ENCODE results near the gene SNX27. TPM values are rescaled to one million over a fixed set of nuclear protein-coding genes. Genes with fewer than 3 reads are reported as not detected.

The SNX27 gene
- total and polyA plus RNA-seq, 10 of the 15 experiments (the other 5 are each of a cell fraction or from before 2014, with no cell fraction given): 3.8 to 21.8 (median 12.5) TPM

DNA sequence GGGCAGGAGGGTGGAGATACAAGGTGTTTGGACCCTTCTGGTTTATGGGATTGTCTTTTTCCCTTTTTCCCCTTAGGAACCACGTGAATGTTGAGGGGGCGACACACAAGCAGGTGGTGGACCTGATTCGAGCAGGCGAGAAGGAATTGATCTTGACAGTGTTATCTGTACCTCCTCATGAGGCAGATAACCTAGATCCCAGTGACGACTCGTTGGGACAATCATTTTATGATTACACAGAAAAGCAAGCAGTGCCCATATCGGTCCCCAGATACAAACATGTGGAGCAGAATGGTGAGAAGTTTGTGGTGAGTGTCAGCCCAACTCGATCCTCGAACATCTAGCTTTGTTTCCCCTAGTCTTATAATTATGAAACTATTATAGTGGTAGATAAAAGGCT is 27.0 kb downstream of the SNX27 start:
- in situ Hi-C loops (cut with MboI): no loop called here
- ChIA-PET POLR2A (interaction anchor here (1.1 kb wide), 1 partner anchor 18 kb away, joined by 3 read pairs; no protein-coding TSS in a partner anchor), SMC1A (ENCODE audit: uncharacterized antibody, unreplicated experiment) (interaction anchor here (1.0 to 1.4 kb wide), 2 partner anchors 15 to 96 kb away, joined by 3 read pairs; no protein-coding TSS in a partner anchor), RAD21 (ENCODE audit: unreplicated experiment) (no interaction called here), CTCF (interaction anchor here (1.0 to 1.9 kb wide), 3 partner anchors 13 to 45 kb away, joined by 3 to 4 read pairs (median 3); no protein-coding TSS in a partner anchor)
- DNase-seq (ENCODE audit: low read depth, low spot score): no peak
- peak overlapping the region; percentile 34 for H3K4me3 ChIP-seq
- WGBS (ENCODE audit: insufficient coverage, insufficient replicate concordance, low lambda C conversion rate, missing lambda C conversion rate): 77% methylated on average over 9 of the region's 9 CpGs
- peaks cover 8% of the 10 kb centered on the region for H3K79me2 ChIP-seq (ENCODE audit: control insufficient read depth, insufficient read depth, low read length)
- peak overlapping the region; percentile 60 for H3K27ac ChIP-seq (ENCODE audit: control insufficient read depth, insufficient read depth)
- no peaks in the 10 kb centered on the region for H3K36me3 ChIP-seq (ENCODE audit: control insufficient read depth in 2 of 2, insufficient read depth in 2 of 2, low read length in 1 of 2)
- no peak for ATAC-seq
- no peaks in the 10 kb centered on the region for H3K9me3 ChIP-seq (replicated peaks; ENCODE audit: control insufficient read depth, insufficient read depth, low read length)
- intact Hi-C loops (cut with micrococcal nuclease; ENCODE audit: unreplicated experiment): no loop called here
- BruUV-seq (replicated peaks): no TSS peak
- H4K20me1 ChIP-seq (ENCODE audit: control insufficient read depth, insufficient read depth): no peaks in the 10 kb centered on the region
- peak overlapping the region; percentile 84 for H3K4me2 ChIP-seq (ENCODE audit: control insufficient read depth, insufficient read depth)
- TF ChIP-seq CREB1 (IDR thresholded peaks at IDR 0.05; ENCODE audit: low read depth) (no peak), CBX5 (IDR thresholded peaks at IDR 0.05; ENCODE audit: low read depth) (no peak), FOS (IDR thresholded peaks at IDR 0.05; ENCODE audit: borderline replicate concordance, extremely low read depth, insufficient read length) (no peak), RUNX3 (IDR thresholded peaks at IDR 0.05; ENCODE audit: low read length) (peak; percentile 41; the same call in 1 of the 2 replicates)
- no peaks in the 10 kb centered on the region for H3K27me3 ChIP-seq (replicated peaks in 1 of 2; ENCODE audit: control insufficient read depth in 2 of 2, insufficient read depth in 2 of 2, low read length in 1 of 2)
- H2AFZ ChIP-seq (ENCODE audit: control insufficient read depth, low read depth, low read length): peak overlapping the region; percentile 48; the same call in 1 of the 2 replicates
- peaks cover 26% of the 10 kb centered on the region for H3K4me1 ChIP-seq (ENCODE audit: control insufficient read depth, insufficient read depth, low read length)
- H3K9ac ChIP-seq (ENCODE audit: control insufficient read depth, insufficient read depth, low read length): peak overlapping the region; percentile 14; the same call in 1 of the 2 replicates
- peak; percentile 76 for FAIRE-seq

DNA sequence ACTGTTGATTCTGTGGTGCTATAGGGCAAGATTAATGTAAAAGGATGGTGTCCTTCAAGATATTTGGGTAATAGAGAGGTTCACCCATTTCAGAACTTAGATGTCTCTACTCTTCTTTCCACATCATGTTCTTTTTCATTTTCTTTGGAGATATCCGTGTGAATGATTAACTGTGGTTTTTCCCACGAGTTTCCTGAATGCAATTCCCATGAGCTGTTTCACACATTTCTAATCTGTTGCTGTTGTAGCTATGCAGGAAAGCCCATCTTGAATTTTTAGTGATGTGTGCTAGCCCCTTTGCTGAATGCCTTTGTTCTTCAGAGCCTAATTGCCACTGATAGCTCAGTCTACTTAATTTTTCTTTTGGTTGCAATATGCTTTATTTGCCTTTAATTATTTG is 27.6 kb downstream of the SNX27 start:
- TF ChIP-seq RUNX3 (IDR thresholded peaks at IDR 0.05; ENCODE audit: low read length) (peak; percentile 30), STAT3 (IDR thresholded peaks at IDR 0.05; ENCODE audit: low read depth, low read length) (no peak)
- no peak overlapping the region for H3K9ac ChIP-seq (ENCODE audit: control insufficient read depth, insufficient read depth, low read length)
- peaks cover 26% of the 10 kb centered on the region for H3K4me1 ChIP-seq (ENCODE audit: control insufficient read depth, insufficient read depth, low read length)
- peak overlapping the region; percentile 84 for H3K4me2 ChIP-seq (ENCODE audit: control insufficient read depth, insufficient read depth)
- H3K4me3 ChIP-seq: peak overlapping the region; percentile 34
- RAD21 ChIA-PET (ENCODE audit: unreplicated experiment): no interaction called here
- FAIRE-seq (no peak), ATAC-seq (no peak), DNase-seq (ENCODE audit: low read depth, low spot score) (peak; percentile 28)
- CTCF ChIA-PET: interaction anchor here (0.6 kb wide), 1 partner anchor 331 kb away, joined by 3 read pairs; no protein-coding TSS in a partner anchor
- intact Hi-C loops (cut with micrococcal nuclease; ENCODE audit: unreplicated experiment) (no loop called here), in situ Hi-C loops (cut with MboI) (no loop called here)
- H4K20me1 ChIP-seq (ENCODE audit: control insufficient read depth, insufficient read depth): no peaks in the 10 kb centered on the region
- 52% methylated on average over 2 of the region's 2 CpGs for WGBS (ENCODE audit: insufficient coverage, insufficient replicate concordance, low lambda C conversion rate, missing lambda C conversion rate)
- SMC1A ChIA-PET (ENCODE audit: uncharacterized antibody, unreplicated experiment): interaction anchor here (0.8 to 1.4 kb wide), 5 partner anchors 15 to 164 kb away, joined by 3 to 5 read pairs (median 3); no protein-coding TSS in a partner anchor
- H3K27me3 ChIP-seq (replicated peaks in 1 of 2; ENCODE audit: control insufficient read depth in 2 of 2, insufficient read depth in 2 of 2, low read length in 1 of 2): no peaks in the 10 kb centered on the region
- H2AFZ ChIP-seq (ENCODE audit: control insufficient read depth, low read depth, low read length): peak overlapping the region; percentile 48; the same call in 1 of the 2 replicates
- BruUV-seq (replicated peaks): no TSS peak
- peak overlapping the region; percentile 60 for H3K27ac ChIP-seq (ENCODE audit: control insufficient read depth, insufficient read depth)
- POLR2A ChIA-PET: no interaction called here
- no peaks in the 10 kb centered on the region for H3K36me3 ChIP-seq (ENCODE audit: control insufficient read depth in 2 of 2, insufficient read depth in 2 of 2, low read length in 1 of 2)
- peaks cover 8% of the 10 kb centered on the region for H3K79me2 ChIP-seq (ENCODE audit: control insufficient read depth, insufficient read depth, low read length)
- H3K9me3 ChIP-seq (replicated peaks; ENCODE audit: control insufficient read depth, insufficient read depth, low read length): no peaks in the 10 kb centered on the region
